ENCODE measurements around the gene GPR179. TPM values are rescaled to one million over a fixed set of nuclear protein-coding genes. Genes with fewer than 3 reads are reported as not detected.
"Not testable (repeated sequence)": the region's sequence is repeated elsewhere in the genome, so short reads cannot be mapped to it uniquely, and the experiment has no call there.

The GPR179 gene
- total and polyA plus RNA-seq, 7 donors = 0.07 to 2.5 (median 0.70) TPM

DNA sequence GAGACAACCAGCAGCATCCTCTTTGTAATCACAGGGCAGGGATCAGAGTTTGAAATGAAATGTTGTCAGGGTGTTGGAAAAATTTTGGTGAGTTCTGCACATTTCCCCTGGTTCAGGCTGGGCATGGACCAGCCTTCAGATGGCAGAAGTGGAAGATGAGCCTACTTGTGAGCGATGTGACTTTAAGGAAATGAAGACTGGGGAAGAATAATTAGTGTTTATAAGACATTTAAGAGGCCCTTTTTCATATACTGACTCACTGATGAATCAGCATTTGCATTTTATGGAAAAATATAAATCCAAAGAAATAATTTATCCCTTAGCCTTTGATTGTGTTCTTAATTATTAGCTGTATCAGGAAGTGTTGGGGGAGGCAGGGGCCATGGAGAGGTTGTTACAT, 20.9 kb downstream of the GPR179 start:
- 97 to 100% (median 99%) methylated on average over 1 of the region's 1 CpG for WGBS, 3 donors

DNA sequence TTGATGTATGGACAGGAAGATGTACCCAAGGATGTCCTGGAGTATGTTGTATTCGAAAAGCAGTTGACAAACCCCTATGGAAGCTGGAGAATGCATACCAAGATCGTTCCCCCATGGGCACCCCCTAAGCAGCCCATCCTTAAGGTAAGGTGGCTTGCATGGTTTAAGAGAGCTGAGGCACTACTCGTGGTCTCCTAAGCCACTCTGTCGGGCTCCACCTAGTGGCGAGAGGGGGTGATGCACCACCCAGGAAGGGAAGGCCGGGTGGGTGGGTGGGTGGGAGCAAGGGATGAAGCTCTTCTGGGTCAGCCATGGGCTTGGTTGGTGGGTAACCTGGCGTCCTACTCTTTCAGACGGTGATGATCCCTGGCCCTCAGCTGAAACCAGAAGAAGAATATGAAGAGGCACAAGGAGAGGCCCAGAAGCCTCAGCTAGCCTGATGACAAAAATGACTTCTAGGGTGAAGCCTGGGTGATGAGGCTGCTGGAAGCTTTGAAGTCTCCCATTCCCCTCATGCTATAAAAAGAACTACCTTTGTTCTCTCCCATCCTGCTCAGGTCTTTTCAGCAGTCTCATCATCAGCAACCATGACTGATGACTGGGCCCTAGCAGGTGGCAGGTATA, 21.5 kb downstream of the GPR179 start:
- H3K4me3 ChIP-seq = no peak overlapping the region
- DNase-seq = peak; percentile 64 to 78

More for the DNA sequence above, 20.9 kb downstream of the GPR179 start:
- intact Hi-C loops (cut with DNase I) = no loop called here
- H3K9me3 ChIP-seq = no peaks in the 10 kb centered on the region
- DNase-seq = no peak
- no peak overlapping the region for H3K27ac ChIP-seq
- no peak for TF ChIP-seq CTCF (IDR thresholded peaks at IDR 0.05)
- H3K4me3 ChIP-seq = no peak overlapping the region
- no peak for ATAC-seq
- H3K36me3 ChIP-seq (ENCODE audit: insufficient read depth in 1 of 2, low read depth in 1 of 2) = peaks cover 3 to 48% of the 10 kb centered on the region in 2 donors
- H3K27me3 ChIP-seq (ENCODE audit: insufficient read depth in 3 of 3, low read length in 2 of 3) = no peaks in the 10 kb centered on the region
- no peaks in the 10 kb centered on the region for H3K4me1 ChIP-seq

GRCh38 chr17:38320482-38320881, 23.3 kb downstream of the GPR179 start:
- Histone ChIP-seq H3K4me1 (no peaks in the 10 kb centered on the region), H3K27ac (no peak overlapping the region), H3K9me3 (no peaks in the 10 kb centered on the region), H3K27me3 (ENCODE audit: insufficient read depth in 3 of 3, low read length in 2 of 3) (no peaks in the 10 kb centered on the region), H3K4me3 (no peak overlapping the region), H3K36me3 (ENCODE audit: insufficient read depth in 1 of 2, low read depth in 1 of 2) (peaks cover 3 to 55% of the 10 kb centered on the region in 2 donors)
- TF ChIP-seq CTCF (IDR thresholded peaks at IDR 0.05) = no peak
- 88 to 94% (median 90%) methylated on average over 10 of the region's 10 CpGs for WGBS, 3 donors
- intact Hi-C loops (cut with DNase I) = no loop called here
- no peak for ATAC-seq
- no peak for DNase-seq

More for the DNA sequence above, 21.5 kb downstream of the GPR179 start:
- Histone ChIP-seq H3K9me3 (no peaks in the 10 kb centered on the region), H3K36me3 (ENCODE audit: insufficient read depth in 1 of 2, low read depth in 1 of 2) (peaks cover 3 to 48% of the 10 kb centered on the region in 2 donors), H3K27ac (no peak overlapping the region), H3K4me1 (no peaks in the 10 kb centered on the region), H3K27me3 (ENCODE audit: insufficient read depth in 3 of 3, low read length in 2 of 3) (no peaks in the 10 kb centered on the region)
- ATAC-seq = peak; percentile 75 to 88 (median 80)
- TF ChIP-seq CTCF (IDR thresholded peaks at IDR 0.05) = peak; percentile 78
- intact Hi-C loops (cut with DNase I) = no loop called here
- WGBS, 3 donors = 16 to 23% (median 23%) methylated on average over 8 of the region's 8 CpGs

GRCh38 chr17:38317081-38317480, 26.7 kb downstream of the GPR179 start:
- 81 to 86% (median 85%) methylated on average over 3 of the region's 3 CpGs for WGBS, 3 donors
- Histone ChIP-seq H3K4me3 (no peak overlapping the region), H3K9me3 (no peaks in the 10 kb centered on the region), H3K4me1 (no peaks in the 10 kb centered on the region), H3K27me3 (ENCODE audit: insufficient read depth in 3 of 3, low read length in 2 of 3) (no peaks in the 10 kb centered on the region), H3K36me3 (ENCODE audit: insufficient read depth in 1 of 2, low read depth in 1 of 2) (peaks cover 3 to 52% of the 10 kb centered on the region in 2 donors), H3K27ac (no peak overlapping the region)
- TF ChIP-seq CTCF (IDR thresholded peaks at IDR 0.05) = no peak
- ATAC-seq = no peak
- intact Hi-C loops (cut with DNase I) = no loop called here
- DNase-seq = no peak

DNA sequence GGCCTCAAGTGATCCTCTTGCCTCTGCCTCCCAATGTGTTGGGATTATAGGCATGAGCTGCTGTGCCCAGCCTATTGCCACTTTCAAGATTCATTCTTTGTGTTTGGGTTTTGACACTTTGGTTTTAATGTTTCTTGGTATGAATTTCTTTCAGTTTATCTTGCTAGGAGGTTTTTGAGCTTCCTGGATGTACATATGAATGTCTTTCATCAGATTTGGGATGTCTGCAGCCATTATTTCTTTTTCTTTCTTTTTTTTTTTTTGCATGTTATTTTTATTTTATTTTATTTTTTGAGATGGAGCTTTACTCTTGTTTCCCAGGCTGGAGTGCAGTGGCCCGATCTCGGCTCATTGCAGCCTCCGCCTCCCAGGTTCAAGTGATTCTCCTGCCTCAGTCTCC, 28.3 kb downstream of the GPR179 start:
- ATAC-seq (no peak), DNase-seq (no peak)
- Histone ChIP-seq H3K36me3 (ENCODE audit: insufficient read depth in 1 of 2, low read depth in 1 of 2) (peaks cover 3 to 55% of the 10 kb centered on the region in 2 donors), H3K4me1 (no peaks in the 10 kb centered on the region), H3K4me3 (no peak overlapping the region), H3K9me3 (no peaks in the 10 kb centered on the region), H3K27me3 (ENCODE audit: insufficient read depth in 3 of 3, low read length in 2 of 3) (no peaks in the 10 kb centered on the region), H3K27ac (no peak overlapping the region)
- intact Hi-C loops (cut with DNase I) = no loop called here
- no peak for TF ChIP-seq CTCF (IDR thresholded peaks at IDR 0.05)
- WGBS, 3 donors = 67 to 87% (median 67%) methylated on average over 3 of the region's 3 CpGs

DNA sequence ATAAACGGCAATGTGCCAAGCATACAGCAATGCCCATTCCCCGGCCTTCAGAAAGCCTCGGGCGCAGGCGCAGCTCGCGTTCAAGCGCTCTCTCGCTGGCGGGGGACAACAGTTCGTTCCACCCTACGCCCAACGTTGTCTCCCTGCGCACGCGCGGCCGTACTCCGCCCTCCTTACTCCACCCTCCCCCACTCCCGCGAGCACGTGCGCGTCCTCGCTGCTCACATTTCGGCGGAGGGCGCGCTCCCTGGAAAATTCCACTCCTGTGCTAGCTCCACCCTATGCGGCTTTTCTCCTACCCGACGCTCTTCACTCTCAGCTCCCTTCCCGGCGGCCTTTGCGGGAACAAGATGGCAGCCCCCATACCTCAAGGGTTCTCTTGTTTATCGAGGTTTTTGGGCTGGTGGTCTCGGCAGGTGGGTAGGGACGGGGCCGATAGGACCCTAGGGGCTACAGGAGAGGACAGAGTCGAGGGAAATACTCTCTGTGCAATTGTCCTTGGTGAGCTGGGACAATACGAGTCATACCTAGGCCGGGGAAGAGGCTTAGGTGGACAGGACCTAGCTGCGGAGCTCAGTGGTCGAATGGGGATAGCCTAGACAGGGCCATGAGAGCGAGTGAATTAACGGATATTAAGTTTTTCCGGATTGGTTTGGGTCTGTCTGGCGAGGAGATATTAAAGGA, 46.8 kb downstream of the GPR179 start, which contains the start of gene MRPL45:
MRPL45 (plus strand) TSS at position 335 of the 684 bp plus-strand sequence; CDS start at position 351, 16 bp downstream.
- H3K27ac ChIP-seq = peak within 1 kb of the TSS; percentile 75
- peak; percentile 97 to 99 for DNase-seq
- WGBS, 3 donors = 0 to 1% (median 1%) methylated on average over 45 to 48 of the region's 48 CpGs
- peaks cover 0 to 20% of the 10 kb centered on the region in 2 donors for H3K36me3 ChIP-seq (ENCODE audit: insufficient read depth in 1 of 2, low read depth in 1 of 2)
- H3K9me3 ChIP-seq; H3K4me1 ChIP-seq; H3K27me3 ChIP-seq (ENCODE audit: insufficient read depth in 3 of 3, low read length in 2 of 3): not testable (repeated sequence)
- ATAC-seq = peak; percentile 99
- peak within 1 kb of the TSS; percentile 71 for H3K4me3 ChIP-seq
- intact Hi-C loops (cut with DNase I) = loop anchor here in 1 of 2 donors (10.0 kb wide), 1 partner anchor 58 kb away; the partner anchor contains the start of gene SOCS7

Data from psoas muscle (tissue), 8 donors.